A549 (cell line): ENCODE measurements around the gene TXNDC2. TPM values are rescaled to one million over a fixed set of nuclear protein-coding genes. Genes with fewer than 3 reads are reported as not detected.
A peak's percentile ranks its signal among the peaks of the same experiment; 100 is the strongest.

Experiments
- ATAC-seq, 2 experiments: fragments of 200-7000 bp in 1 of 2; fragments of >200 bp in 1 of 2; cut with Nextera tagmentation in 1 of 2; cut with Tn5 transposase in 1 of 2; 3 replicates each; pipeline versions ENCODE4 v1.8.0 to v1.9.1; 2018 to 2020; ENCODE audit warnings: mild to moderate bottlenecking in 1 of 2, moderate library complexity in 1 of 2
- CTCF ChIA-PET: fragments of 300-600 bp; sonication (Branson Sonifier 250); formaldehyde crosslinking; extraction: SDS; loops from one replicate; lab custom pipeline; 2021; ENCODE audit warnings: antibody characterized with exemption, inconsistent platforms; lab: Yijun Ruan, JAX
- POLR2A ChIA-PET: fragments of 350-600 bp; formaldehyde crosslinking; extraction: SDS; loops from one replicate; lab custom pipeline; 2021; ENCODE audit warnings: antibody characterized with exemption, inconsistent platforms; lab: Yijun Ruan, JAX
- DNase-seq, 2 experiments: peaks; one replicate each; pipeline versions ENCODE4 v3.0.0 to v3.0.0-alpha.2; 2011 to 2016; ENCODE audit warnings: low read depth in 1 of 2, low spot score in 1 of 2
- FAIRE-seq: peaks from 2 replicates; lab custom pipeline; 2011; peaks lifted over from hg19 to GRCh38; lab: Jason Lieb, UNC
- H3K27ac ChIP-seq, 2 experiments: fragments of >200 bp; sonication (Bioruptor Twin); formaldehyde crosslinking; 3 replicates each; pipeline ENCODE4 v1.5.1; 2016 to 2017
- H3K4me1 ChIP-seq: fragments of >200 bp; sonication (Bioruptor Twin); formaldehyde crosslinking; 3 replicates; pipeline ENCODE4 v1.6.1; 2016
- H3K4me2 ChIP-seq: fragments of >200 bp; sonication (Bioruptor Twin); formaldehyde crosslinking; 3 replicates; pipeline ENCODE4 v1.6.1; 2016
- H3K4me3 ChIP-seq: fragments of >200 bp; sonication (Bioruptor Twin); formaldehyde crosslinking; 3 replicates; pipeline ENCODE4 v1.5.1; 2016
- H3K9me3 ChIP-seq: fragments of >200 bp; sonication (Bioruptor Twin); formaldehyde crosslinking; 3 replicates; pipeline ENCODE4 v1.6.1; 2016
- ATOH8 ChIP-seq: fragments of 250-450 bp; sonication (Bioruptor Pico); IDR thresholded peaks from 2 replicates; pipeline ENCODE4 v1.5.0; 2020; ENCODE audit warnings: low read depth, mild to moderate bottlenecking, moderate library complexity
- BCL3 ChIP-seq: fragments of >200 bp; sonication (Bioruptor Twin); formaldehyde crosslinking; IDR thresholded peaks from 3 replicates; pipeline ENCODE4 v1.6.1; 2016
- BHLHE40 ChIP-seq: IDR thresholded peaks from 2 replicates; pipeline ENCODE4 v1.6.1; 2012; ENCODE audit warnings: low read depth, low read length, inconsistent platforms
- CHD4 ChIP-seq: fragments of 200-600 bp; sonication (generic); IDR thresholded peaks from 2 replicates; pipeline ENCODE4 v1.6.1; 2016; ENCODE audit warnings: antibody characterized with exemption, mild to moderate bottlenecking, borderline replicate concordance
- CTCF ChIP-seq: fragments of >200 bp; sonication (Bioruptor Twin); formaldehyde crosslinking; IDR thresholded peaks from 3 replicates; pipeline ENCODE4 v1.5.1; 2016
- EHF ChIP-seq: fragments of 250-450 bp; sonication (Bioruptor Pico); IDR thresholded peaks from 2 replicates; pipeline ENCODE4 v1.5.0; 2020; ENCODE audit warnings: mild to moderate bottlenecking
- EP300 ChIP-seq, 2 experiments: fragments of >200 bp; sonication (Bioruptor Twin); formaldehyde crosslinking; IDR thresholded peaks; 2 replicates in 1 of 2; 3 replicates in 1 of 2; pipeline ENCODE4 v1.6.1; 2016 to 2017
- ESRRA ChIP-seq: fragments of 150-350 bp; IDR thresholded peaks from 2 replicates; pipeline ENCODE4 v1.6.1; 2014; ENCODE audit warnings: mild to moderate bottlenecking, low read length, borderline replicate concordance
- FOSL2 ChIP-seq, 2 experiments: fragments of 450-650 bp in 1 of 2; fragments of >200 bp in 1 of 2; sonication (Bioruptor Twin) in 1 of 2; formaldehyde crosslinking; IDR thresholded peaks; 2 replicates each; pipeline versions ENCODE4 v1.5.0 to v1.6.1; 2016 to 2020; ENCODE audit warnings: mild to moderate bottlenecking in 1 of 2, moderate library complexity in 1 of 2
- HES2 ChIP-seq: fragments of >200 bp; sonication (Bioruptor Twin); formaldehyde crosslinking; IDR thresholded peaks from 2 replicates; pipeline ENCODE4 v1.6.1; 2016
- HOXA7 ChIP-seq: fragments of 250-450 bp; sonication (Bioruptor Pico); IDR thresholded peaks from 2 replicates; pipeline ENCODE4 v1.5.0; 2020; ENCODE audit warnings: mild to moderate bottlenecking, moderate library complexity
- HOXB13 ChIP-seq: fragments of 250-450 bp; sonication (Bioruptor Pico); IDR thresholded peaks from 2 replicates; pipeline ENCODE4 v1.5.0; 2020; ENCODE audit warnings: low read depth, mild to moderate bottlenecking, moderate library complexity
- JUNB ChIP-seq: fragments of >200 bp; sonication (Bioruptor Twin); formaldehyde crosslinking; IDR thresholded peaks from 2 replicates; pipeline ENCODE4 v1.6.1; 2016
- KDM1A ChIP-seq: fragments of 200-600 bp; sonication (generic); IDR thresholded peaks from 2 replicates; pipeline ENCODE4 v1.6.1; 2016; ENCODE audit warnings: low read depth, mild to moderate bottlenecking
- KDM5A ChIP-seq: fragments of 200-600 bp; sonication (generic); IDR thresholded peaks from 2 replicates; pipeline ENCODE4 v1.6.1; 2016; ENCODE audit warnings: antibody characterized with exemption, mild to moderate bottlenecking
- MAZ ChIP-seq: fragments of 150-350 bp; IDR thresholded peaks from 2 replicates; pipeline ENCODE4 v1.6.1; 2014; ENCODE audit warnings: antibody characterized with exemption, low read depth, low read length, borderline replicate concordance
- NFE2L2 ChIP-seq: fragments of 150-350 bp; conservative IDR thresholded peaks from 2 replicates; pipeline ENCODE4 v1.6.1; 2014; ENCODE audit warnings: low read length
- NPAS2 ChIP-seq: fragments of 250-450 bp; sonication (Bioruptor Pico); IDR thresholded peaks from 2 replicates; pipeline ENCODE4 v1.8.0; 2022; ENCODE audit warnings: mild to moderate bottlenecking, moderate library complexity, borderline replicate concordance
- NR3C1 ChIP-seq: fragments of >200 bp; sonication (Bioruptor Twin); formaldehyde crosslinking; IDR thresholded peaks from 3 replicates; pipeline ENCODE4 v1.6.1; 2017
- PBX3 ChIP-seq: IDR thresholded peaks from 2 replicates; pipeline ENCODE4 v1.6.1; 2012
- PHF8 ChIP-seq: fragments of 200-600 bp; sonication (generic); IDR thresholded peaks from 2 replicates; pipeline ENCODE4 v1.6.1; 2016; ENCODE audit warnings: low read depth, mild to moderate bottlenecking, antibody characterized with exemption, moderate library complexity, borderline replicate concordance
- RFX5 ChIP-seq: fragments of 450-650 bp; IDR thresholded peaks from 2 replicates; pipeline ENCODE4 v1.7.1; 2014; ENCODE audit warnings: antibody characterized with exemption, mild to moderate bottlenecking, moderate library complexity
- RNF2 ChIP-seq: fragments of 200-600 bp; sonication (generic); IDR thresholded peaks from 2 replicates; pipeline ENCODE4 v1.6.1; 2016; ENCODE audit warnings: low read depth, mild to moderate bottlenecking, antibody characterized with exemption, moderate library complexity, borderline replicate concordance
- SREBF2 ChIP-seq: fragments of 450-650 bp; IDR thresholded peaks from 2 replicates; pipeline ENCODE4 v1.6.1; 2014; ENCODE audit warnings: mild to moderate bottlenecking, moderate library complexity
- TFCP2L1 ChIP-seq: fragments of 250-450 bp; sonication (Bioruptor Pico); IDR thresholded peaks from 2 replicates; pipeline ENCODE4 v1.5.0; 2021; ENCODE audit warnings: mild to moderate bottlenecking
- TP53 ChIP-seq: fragments of 250-450 bp; sonication (Bioruptor Pico); IDR thresholded peaks from 2 replicates; pipeline ENCODE4 v1.5.0; 2021; ENCODE audit warnings: mild to moderate bottlenecking, moderate library complexity
- USF2 ChIP-seq: fragments of 450-650 bp; IDR thresholded peaks from 2 replicates; pipeline ENCODE4 v1.6.1; 2014; ENCODE audit warnings: antibody characterized with exemption
- ZFP36 ChIP-seq: fragments of 450-650 bp; IDR thresholded peaks from 2 replicates; pipeline ENCODE4 v1.6.1; 2014; ENCODE audit warnings: borderline replicate concordance; ENCODE audit not compliant: partially characterized antibody
- ZNF302 ChIP-seq: fragments of 250-450 bp; sonication (Bioruptor Pico); IDR thresholded peaks from 2 replicates; pipeline ENCODE4 v1.9.0; 2021; ENCODE audit warnings: inconsistent platforms, mild to moderate bottlenecking, moderate library complexity
- ZSCAN20 ChIP-seq: fragments of 250-450 bp; sonication (Bioruptor Pico); IDR thresholded peaks from 2 replicates; pipeline ENCODE4 v1.8.0; 2022; ENCODE audit warnings: mild to moderate bottlenecking, moderate library complexity
- WGBS: methylation state at CpG from one replicate; pipeline ENCODE4 v1.1.6; 2017; ENCODE audit errors: missing lambda C conversion rate; 5-methylcytosine and 5-hydroxymethylcytosine counted together
- polyA plus RNA-seq, 4 experiments: library from polyadenylated mRNA; depleted of rRNA in 3 of 4; stranded (reverse); fragments of >200 nt; fragmentation: RNase III in 1 of 4; extraction: RNeasy Plus Mini Kit Qiagen cat#74134 plus additional on column Dnase treatment in 1 of 4; gene quantifications; 2 replicates in 3 of 4; 3 replicates in 1 of 4; pipeline ENCODE4 v1.2.3, GENCODE V29; 2011 to 2017

Gene TXNDC2
- polyA plus RNA-seq, 2 of the 4 experiments (the other 2 are of a cell fraction): 0.06 to 0.16 TPM

GRCh38 chr18:9877655-9878014, 8.1 kb upstream of the TXNDC2 start:
- POLR2A ChIA-PET: interaction anchor here (1.0 to 1.5 kb wide), 5 partner anchors 8 to 135 kb away, joined by 4 to 8 read pairs (median 6); partner anchors contain the start of genes TXNDC2 and VAPA
- DNase-seq: no peak
- CTCF ChIA-PET: interaction anchor here (1.0 to 1.3 kb wide), 2 partner anchors 37 to 53 kb away, joined by 3 read pairs; no protein-coding TSS in a partner anchor
- TF ChIP-seq FOSL2 (IDR thresholded peaks at IDR 0.05) (no peak), FOSL2 (CRISPR knock-in tag; IDR thresholded peaks at IDR 0.05) (no peak), ATOH8 (CRISPR knock-in tag) (no peak), HES2 (no peak), RFX5 (no peak), CHD4 (no peak), HOXA7 (no peak)
- H3K9me3 ChIP-seq: no peaks in the 10 kb centered on the region
- FAIRE-seq: no peak
- peak overlapping the region; percentile 85 for H3K4me2 ChIP-seq
- no peak for ATAC-seq
- H3K4me3 ChIP-seq: peak overlapping the region; percentile 27; the same call in 1 of the 3 replicates
- H3K4me1 ChIP-seq: peaks cover 27% of the 10 kb centered on the region
- peak overlapping the region; percentile 90 to 93 for H3K27ac ChIP-seq

- WGBS: 95% methylated on average over 1 of the region's 1 CpG
- POLR2A ChIA-PET: interaction anchor here (1.2 kb wide), 1 partner anchor 21 kb away, joined by 6 read pairs; no protein-coding TSS in a partner anchor
- Histone ChIP-seq H3K9me3 (no peaks in the 10 kb centered on the region), H3K4me3 (no peak overlapping the region), H3K27ac (peak overlapping the region in 1 of 2 experiments; percentile 93; a peak in 2 of 6 replicates), H3K4me2 (peak overlapping the region; percentile 85; the same call in 2 of the 3 replicates), H3K4me1 (peaks cover 27% of the 10 kb centered on the region)
- no peak for DNase-seq
- no peak for ATAC-seq
- FAIRE-seq: no peak
- TF ChIP-seq MAZ (no peak), EP300 (IDR thresholded peaks at IDR 0.05) (no peak), SREBF2 (no peak), KDM5A (no peak), ZSCAN20 (CRISPR knock-in tag) (no peak), TP53 (CRISPR knock-in tag) (no peak), HOXB13 (CRISPR knock-in tag) (no peak), NPAS2 (no peak), USF2 (no peak), BCL3 (no peak), BHLHE40 (no peak), EHF (CRISPR knock-in tag) (no peak), NR3C1 (no peak), NFE2L2 (no peak), PHF8 (no peak)
- CTCF ChIA-PET: no interaction called here
These were observed 7.7 kb upstream of the TXNDC2 start for GRCh38 chr18:9878095-9878494.

- ChIA-PET CTCF (no interaction called here), POLR2A (no interaction called here)
- Histone ChIP-seq H3K9me3 (no peaks in the 10 kb centered on the region), H3K4me1 (peaks cover 27% of the 10 kb centered on the region), H3K4me3 (no peak overlapping the region), H3K27ac (peak overlapping the region; percentile 4 to 72; a peak in 4 of 6 replicates), H3K4me2 (no peak overlapping the region)
- WGBS: 88% methylated on average over 6 of the region's 6 CpGs
- DNase-seq (no peak), ATAC-seq (no peak), FAIRE-seq (no peak)
- TF ChIP-seq KDM1A (no peak), PBX3 (no peak), BHLHE40 (no peak), JUNB (no peak), CHD4 (no peak), CTCF (no peak), HOXB13 (CRISPR knock-in tag) (no peak), ESRRA (no peak), SREBF2 (no peak), ZFP36 (no peak), ZNF302 (no peak), RFX5 (no peak), RNF2 (no peak), TFCP2L1 (CRISPR knock-in tag) (no peak)
These were observed 7.0 kb upstream of the TXNDC2 start for GRCh38 chr18:9878783-9879242.
